IPS DF 4.7 (cell line): Measurements from ENCODE around the gene ABLIM1.

ENCODE experiments used
- DNase-seq: peaks from one replicate; pipeline ENCODE4 v3.0.0-alpha.2; 2013; ENCODE audit warnings: low spot score; ENCODE audit errors: extremely low read depth

ABLIM1 gene

DNA sequence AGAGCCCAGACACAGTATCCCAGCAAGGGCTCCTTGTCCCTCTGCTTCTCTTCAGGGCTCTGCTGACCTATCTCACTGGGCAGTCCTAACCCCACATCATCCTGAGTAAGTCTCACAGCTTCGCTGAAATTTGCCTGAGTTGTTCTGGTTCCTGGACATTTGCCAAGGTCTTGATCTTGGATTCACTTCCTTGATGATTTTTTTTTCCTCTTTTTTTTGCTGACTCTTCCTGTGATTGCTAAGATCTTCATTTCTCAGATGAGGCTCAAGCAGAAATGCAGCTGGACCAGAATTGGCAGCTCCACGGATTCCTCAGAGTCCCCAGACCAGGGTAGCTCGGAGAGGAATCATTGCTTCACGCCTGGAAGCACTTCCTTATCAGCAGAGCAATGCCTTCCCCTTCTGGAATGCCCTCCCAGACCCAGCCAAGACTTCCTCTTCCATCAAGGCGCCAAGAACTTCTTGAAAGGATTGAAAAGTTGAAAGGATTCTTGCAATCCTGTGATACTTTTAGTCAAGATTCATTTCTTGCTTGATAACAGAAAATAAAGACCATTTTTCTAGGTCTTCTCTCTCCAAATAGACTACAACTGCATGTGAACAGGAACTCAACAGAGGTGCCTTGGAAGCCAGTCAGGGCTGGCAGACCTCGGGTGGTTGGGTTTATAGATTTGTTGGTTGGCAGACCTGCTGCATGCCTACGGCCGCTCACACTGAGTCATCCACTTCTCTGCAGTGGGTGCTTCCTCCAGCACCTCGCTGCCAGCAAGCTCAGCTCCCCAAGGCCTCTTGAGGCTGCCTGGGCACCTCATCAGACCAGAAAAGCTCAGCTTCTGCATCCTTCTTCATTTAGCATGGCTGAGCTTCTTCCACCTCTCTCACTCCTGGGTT lies 244.9 kb downstream of the ABLIM1 start:
- DNase-seq, result no peak

DNA sequence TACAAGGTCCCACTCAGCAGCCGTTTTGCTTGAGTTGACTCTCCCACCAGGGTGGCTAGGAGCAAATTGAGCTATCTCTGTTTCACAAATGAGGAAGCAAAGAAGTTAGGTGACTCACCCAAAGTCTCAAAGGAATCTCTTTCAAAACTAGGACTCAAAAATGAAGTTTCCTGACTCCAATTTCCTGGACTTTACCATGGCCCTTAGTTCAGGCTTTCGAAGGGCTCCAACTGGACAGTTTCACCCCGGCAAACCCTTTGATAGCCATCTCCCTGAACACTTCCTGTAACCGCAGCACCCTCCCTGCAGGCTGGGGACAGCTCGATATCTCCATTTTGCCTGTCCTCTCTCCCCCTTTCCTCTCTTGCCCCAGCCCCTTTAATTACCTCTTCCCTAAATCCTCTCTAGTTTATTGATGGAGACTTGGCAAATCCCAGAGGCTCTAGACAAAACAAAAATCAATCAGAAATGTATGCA lies 249.1 kb downstream of the ABLIM1 start:
- no peak for DNase-seq

DNA sequence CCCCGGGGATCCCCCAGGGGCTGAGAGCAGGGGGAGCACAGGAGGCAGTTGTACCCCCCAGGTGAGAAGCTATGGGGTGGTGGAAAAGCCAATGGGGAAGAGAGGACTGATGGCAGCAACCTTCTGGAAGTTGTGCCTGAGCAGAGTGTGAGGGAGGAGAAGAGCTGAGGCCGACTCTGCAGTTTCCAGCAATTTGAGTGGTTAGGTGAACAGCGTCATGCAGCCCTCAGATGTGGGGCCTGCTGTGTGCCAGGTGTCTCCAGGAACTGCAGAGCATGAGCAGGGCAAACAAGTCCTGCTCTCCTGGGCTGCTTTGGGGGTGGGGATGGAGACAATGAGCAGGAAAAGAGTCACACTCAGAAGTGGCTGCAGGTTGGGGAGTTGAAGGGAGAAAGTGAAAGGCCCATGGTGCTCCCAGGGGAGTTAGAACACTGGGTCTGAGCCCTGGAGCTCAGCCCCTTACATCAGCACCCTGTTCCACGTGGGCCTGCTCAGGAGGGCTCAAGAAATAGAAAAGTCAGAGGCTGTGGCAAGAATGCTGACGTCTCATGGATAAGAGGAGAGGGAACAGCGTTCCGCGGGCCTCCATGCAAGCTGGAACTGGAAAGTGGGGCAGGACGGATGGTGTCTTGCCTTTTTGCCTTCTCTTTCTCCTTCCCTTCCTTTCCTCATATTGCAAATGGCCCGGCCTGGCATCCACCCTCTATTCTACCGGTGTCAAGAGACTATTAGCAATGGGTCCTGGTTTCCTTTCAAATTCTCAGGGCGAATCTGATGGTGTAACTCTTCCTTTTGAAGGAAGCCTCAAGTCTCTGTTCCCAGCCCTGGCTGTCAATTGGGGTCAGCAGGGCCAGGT lies 249.7 kb downstream of the ABLIM1 start:
- no peak for DNase-seq

DNA sequence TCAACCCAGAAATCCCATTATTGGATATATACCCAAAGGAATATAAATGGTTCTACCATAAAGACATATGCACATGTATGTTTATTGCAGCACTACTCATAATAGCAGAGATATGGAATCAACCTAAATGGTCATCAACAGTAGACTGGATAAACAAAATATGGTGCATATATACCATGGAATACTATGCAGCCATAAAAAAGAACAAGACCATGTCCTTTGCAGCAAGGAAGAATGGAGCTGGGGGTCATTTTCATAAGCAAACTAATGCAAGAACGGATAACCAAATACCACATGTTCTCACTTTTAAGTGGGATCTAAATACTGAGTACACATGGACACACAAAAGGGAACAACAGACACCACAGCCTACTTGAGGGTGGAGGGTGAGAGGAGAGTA lies 251.6 kb downstream of the ABLIM1 start:
- no peak for DNase-seq

DNA sequence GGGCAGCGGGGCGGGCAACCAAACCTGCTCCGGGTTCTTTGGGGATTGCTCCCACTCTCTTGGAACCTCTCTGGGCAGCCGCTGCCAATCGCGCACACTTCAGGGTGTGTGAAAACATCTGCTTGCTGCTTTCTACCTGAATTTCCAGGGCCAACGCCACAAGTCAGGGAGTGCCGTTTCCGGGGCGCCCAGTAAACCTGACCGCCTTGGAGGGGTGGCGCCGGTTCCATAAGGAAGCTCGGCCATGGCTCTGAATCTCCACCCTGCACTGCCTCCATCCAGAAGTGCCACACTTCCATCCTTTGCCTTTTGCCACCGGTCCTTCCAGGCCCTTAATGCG lies 253.1 kb downstream of the ABLIM1 start:
- no peak for DNase-seq

DNA sequence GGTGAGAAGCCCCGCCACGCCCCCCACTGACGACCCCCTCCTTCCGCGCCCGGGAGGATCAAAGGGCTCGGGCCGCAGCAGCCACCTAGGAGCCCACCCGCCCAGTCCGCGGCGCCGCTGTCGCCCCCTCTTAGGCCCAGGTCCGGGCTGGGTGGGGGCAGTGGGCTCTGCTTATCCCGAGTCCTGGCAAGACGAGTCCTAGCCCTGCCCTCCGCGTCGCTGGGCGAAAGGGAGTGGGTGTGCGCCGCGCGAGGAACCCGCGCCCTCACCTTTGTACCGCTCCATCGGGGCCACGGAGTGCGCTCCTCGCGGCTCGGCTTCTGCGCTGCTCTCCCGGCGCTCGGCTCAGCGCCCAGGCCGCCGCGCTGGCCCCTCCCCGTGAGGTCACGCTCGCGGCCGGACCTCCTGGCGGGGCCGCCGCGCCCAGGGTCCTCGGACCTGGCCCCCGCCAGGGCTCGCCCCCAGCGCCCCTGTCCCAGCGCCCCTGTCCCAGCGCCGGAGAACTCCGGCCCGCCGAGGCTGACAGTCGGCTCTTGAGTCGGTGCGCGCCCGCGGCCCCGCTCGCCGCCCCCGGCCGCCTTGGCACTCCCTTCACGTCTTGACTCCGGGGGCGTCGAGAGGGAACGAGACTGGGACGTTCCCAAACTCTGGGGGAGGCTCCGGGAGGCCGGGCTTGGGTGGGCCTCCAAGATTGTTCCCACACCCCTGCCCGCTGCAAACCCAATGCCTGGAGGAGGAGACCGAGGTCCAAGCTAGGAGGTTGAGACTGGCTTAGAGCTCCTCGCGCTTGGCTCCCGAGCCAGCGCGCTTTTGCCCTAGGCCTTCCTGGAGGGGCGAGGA lies 253.7 kb downstream of the ABLIM1 start, which contains the start of gene AFAP1L2:
TSS of gene AFAP1L2 (minus strand) at position 332 of the 840 bp plus-strand sequence. CDS start at position 285, 47 bp downstream.
- DNase-seq, result no peak

DNA sequence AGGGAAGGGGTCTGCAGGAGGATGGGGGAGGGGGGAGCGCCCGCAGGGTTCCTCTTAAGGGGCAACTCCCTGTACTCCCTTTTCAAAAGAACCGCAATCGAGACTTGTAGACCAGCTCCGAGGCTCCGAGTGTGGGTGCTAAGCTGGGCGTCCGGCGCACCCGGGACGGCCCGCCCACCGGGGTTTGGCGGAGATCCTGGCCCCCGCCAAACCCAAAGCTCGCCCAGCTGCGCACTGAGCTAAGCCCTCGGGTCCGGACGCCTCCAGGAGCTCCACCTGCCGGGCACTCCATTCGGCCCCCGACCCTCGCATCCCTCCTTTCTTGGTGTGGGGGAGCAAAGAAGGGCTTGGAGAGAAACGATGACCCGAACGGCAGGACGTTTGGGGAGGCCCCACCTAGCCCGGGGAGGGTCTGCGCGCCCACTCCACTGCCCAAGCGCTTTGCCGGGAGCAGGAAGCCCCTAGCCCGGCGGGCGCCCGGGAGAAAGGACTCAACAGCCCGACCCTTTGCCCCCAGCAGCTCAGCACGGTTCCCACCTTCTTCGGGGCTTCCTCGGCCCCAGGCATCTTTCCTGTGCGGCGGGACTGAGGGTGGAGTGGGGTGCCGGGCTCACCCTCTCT lies 254.4 kb downstream of the ABLIM1 start:
- no peak for DNase-seq

DNA sequence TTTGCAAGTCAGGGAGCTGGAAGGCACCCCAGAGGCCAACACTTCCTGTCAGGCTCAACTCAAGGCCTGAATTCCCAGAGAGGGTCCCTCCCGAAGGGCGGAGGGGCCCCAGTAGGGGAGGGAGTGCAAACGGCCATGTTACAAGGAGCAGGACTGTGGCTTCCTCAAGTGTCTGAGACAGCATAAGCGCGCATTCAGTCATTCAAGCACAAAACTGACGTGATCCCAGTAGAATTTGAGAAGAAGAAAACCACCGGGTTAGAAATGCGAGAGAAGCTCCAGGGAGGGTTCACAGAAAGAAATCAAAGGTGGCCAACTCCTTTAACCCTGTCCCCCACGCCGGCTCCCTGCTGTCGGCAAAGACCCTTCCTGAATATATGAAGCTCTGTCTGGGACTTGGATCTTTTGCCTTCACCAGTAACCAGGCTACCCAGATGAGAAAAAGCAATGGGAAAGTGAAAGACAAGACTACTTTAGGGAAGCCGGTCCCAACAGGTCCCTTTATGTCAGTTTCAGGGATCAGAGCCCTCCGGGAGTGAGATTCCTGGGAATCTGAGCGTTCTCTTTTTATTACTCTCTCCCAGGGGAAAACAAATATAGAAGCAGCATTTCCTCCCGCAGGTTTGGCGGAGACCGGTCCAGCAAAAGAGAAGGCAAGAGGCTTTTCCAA lies 255.1 kb downstream of the ABLIM1 start:
- no peak for DNase-seq

DNA sequence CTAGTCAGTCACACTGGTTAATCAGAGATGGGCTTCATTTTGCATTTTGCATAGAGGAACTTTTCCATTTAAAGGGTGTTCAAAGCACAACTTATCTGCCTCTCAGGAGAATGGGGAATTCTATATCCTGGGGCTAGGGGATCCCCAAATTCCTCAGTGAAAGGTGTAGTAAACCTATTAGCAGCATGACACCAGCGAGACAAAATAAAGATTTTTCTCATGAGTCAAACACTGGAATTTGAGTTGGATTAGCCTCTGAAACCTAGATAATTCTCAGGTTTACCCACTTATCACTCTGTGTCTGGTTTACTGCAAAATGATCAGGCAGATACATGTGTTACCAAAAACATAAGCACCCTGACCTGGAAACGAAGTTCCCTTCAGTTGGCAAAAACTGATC lies 255.8 kb downstream of the ABLIM1 start:
- no peak for DNase-seq

DNA sequence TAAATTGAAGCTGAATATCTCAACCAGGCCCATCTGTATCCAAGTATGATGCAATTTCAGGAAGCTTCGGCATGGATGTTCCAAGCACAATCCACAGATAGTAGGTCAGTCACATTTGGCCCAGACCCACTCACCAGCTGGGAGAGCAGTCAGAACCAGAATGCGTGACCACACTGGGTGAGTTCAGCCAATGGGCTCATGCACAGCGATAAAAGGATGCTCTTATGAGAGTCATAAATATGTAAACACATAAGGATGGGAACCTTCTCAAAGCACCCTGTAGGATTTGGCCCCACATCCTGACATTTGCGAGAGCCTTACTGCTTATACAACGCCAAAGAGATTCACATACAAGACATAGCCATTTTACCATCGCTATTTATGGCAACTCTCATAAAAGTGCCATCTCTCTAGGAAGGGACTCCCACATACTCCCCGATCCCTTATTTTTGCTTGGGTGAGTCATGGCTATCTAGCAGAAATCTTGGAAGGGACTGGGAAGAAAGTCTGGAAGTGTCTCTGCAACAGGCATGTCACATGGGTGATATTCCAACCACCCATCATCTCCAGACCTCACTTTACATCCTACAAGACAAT lies 256.8 kb downstream of the ABLIM1 start:
- DNase-seq, result no peak

DNA sequence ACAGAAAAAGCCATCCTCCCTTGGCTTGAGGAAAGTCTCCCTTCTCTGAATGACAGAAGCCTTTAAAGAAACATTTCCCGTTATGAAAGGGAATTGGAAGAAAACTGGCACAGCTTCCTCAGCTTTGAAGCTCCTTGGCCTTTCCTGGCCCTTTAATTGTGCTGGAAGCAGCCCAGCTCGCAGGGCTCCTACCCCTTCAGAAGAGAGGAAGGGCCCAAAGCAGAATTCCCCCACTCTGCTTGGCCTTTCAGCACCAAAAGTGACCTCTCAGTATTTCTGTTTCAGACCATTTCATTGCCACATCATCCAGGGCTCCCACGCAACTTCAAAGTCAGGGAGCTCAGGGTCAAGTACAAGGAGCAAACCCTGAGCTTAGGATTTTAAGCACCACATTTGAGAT lies 258.0 kb downstream of the ABLIM1 start:
- no peak for DNase-seq

DNA sequence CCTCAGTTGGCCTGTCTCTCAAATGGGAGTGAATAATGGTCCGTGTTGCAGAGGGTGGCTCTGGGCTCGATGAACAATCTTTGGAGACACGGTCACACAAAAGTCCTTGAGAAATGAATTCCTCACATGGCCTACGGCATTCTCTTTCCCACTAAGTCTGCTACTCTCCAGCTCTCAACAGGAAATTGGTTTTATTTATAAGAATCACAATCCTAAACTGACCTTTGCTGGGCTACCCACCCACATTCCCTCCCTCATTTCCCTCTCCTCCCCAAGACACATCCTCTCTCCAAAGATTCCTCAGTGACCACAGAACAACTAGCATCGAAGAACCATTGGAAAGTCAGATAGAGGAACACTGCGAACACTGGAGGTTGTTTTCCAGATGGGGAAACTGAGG lies 258.5 kb downstream of the ABLIM1 start:
- no peak for DNase-seq

DNA sequence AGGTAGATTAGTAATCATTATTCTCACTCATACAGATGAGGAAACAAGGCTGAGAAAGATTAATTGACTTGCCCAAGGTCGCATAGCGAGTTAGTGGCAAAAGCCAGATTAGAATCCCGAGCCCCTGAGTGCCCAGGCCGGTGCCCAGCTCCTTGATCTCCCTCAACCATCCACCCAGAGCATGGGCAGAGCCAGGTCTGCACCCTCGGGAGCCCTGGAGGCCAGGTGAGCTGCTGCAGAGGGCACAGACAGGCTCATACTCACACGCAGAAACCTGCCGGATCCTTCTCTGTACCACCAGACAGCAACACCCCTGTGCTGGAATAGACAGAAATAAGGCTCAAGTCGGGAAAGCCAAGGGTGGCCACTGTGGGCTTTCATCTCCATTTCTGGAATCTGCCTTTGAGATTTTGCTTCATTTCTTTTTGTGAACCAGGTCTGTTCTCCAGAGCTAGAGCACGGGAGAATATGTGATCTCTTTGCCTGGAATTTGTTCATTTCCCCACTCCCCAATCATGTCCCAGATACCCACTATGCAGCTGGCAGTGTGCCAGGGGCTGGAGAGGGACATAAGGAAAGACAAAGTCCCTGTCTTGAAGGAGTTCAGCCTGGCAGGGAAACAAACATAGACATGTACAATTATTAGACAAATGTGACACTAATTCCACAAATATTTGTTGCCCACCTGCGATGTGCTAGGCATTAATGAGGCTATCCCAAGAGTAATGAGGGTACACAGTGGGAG lies 259.3 kb downstream of the ABLIM1 start:
- no peak for DNase-seq

DNA sequence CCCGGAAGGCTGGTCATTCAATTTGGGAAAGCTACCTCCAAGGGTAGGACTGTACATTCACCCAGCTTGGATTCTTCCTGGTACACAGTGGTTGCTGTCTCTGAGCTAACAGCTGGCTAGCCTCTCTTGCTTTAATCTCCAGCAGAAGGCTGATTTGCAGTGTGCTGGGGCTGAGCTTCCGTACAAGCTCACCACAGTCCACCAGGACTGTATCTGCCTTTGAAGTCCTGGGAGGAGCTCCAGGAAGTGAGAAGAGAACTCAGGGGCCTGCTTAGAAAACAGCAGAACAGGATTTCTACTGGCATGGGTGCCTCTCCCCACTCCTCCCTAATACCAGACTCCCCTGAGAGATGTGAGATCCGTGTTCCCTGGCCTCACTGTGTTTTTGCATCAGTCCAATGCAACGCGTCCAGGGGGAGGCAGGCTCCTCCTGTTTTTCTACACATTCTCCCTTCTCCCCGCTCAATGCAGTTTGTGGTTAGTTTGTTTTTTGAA lies 260.4 kb downstream of the ABLIM1 start:
- no peak for DNase-seq

DNA sequence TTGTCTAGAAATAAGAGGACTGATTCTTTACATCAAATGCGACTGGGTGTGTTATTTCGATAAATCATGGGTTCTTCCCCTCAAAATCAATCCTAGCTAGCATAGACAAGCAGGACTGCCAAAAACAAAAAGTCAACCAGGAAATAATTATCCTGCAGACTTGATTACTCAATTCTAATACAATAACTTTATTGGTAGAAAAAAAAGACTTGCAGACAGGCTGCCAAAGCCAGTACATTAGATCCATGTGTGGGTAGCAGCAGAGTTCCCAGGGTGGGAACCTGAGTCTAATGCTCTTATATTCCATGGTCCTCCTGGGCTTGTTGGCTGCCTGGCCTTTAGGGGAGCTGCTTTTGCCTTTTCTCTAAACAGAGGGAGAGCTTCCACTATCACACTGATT lies 261.6 kb downstream of the ABLIM1 start:
- no peak for DNase-seq

DNA sequence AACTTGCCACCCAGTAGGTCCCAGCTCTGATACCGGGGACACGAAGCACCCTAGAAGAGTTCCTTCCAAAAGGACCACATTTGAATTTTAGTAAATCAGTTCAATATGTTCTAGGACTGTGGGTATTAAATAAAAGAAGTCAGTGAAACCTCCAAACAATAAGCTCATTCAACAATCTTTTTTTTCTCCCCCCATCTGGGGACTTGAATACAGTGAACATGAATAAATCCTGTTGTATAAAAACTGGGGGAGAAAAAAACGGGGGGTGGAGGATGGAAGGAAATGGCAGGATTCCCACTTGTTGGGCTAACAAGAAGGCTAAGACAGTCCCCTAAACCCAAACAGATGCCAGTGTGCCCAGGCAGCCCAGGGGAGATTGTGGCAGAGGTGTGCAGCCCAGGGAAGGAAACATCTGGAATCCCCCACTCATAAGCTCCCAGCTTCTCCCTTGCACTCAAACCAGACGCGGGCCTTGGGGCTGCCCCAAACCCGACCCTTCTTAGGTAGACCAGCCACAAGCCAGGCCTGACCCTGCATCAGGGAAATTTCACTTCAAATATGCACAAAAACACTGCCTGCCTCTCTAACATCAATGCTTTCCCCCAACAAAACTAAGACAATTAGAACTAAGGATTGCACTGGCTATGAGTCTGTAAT lies 262.6 kb downstream of the ABLIM1 start:
- no peak for DNase-seq

DNA sequence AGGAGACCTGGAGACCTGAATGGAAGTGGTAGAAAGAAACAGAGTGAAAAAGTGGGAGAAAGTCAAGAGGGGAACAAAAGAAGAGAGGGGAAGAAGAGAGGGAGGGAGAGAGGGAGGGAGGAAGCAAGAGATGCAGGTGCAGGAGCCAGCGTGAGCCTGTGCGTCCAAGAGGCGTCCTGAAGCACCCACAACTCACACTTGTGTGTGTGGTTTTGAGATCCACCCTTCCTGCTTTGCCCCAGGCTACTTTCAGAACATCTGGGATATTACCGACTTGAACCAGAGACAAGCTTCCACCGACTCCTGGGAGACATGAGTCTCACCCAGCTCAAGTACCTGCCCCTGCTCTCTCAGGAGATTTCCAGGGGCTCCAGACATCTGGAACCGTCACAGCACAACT lies 263.5 kb downstream of the ABLIM1 start:
- DNase-seq, result no peak

DNA sequence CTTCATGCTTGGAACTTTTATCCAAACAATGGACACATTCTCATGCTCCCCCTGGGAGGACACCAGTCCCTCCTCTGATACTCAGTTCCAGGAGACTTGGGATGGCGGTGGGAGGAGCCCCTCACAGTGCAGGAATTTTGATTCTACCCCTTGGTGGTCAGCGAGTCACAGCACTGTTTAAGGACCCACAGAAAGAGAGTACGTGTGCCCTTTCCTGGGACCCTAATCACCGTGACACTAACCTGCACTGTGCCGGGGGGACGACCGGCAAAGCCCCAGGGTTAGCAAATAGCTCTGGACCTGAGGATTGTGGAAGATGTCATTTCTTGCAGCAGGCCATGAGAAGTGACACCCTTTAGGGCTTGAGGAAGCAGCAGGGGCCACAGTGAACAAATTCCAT lies 264.2 kb downstream of the ABLIM1 start:
- DNase-seq, result no peak

DNA sequence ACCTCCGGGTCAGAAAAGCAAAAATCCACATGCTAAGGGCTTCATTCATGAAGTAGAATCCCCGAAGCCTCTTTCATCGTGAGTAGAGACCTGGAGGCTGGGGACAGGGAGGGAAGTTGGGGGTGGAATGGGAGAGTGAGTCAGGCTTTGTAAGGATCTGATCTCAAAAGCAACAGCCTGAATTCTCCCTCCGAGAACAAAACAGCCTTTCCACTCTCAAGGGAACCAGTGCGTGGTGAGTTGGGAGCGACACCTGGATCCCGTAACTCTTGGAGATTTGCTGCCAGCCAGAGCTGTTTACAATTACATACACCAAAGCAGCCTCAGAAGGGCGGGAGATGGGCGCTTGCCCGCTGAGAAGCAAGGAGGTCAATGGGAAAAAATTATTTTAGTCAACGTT lies 264.6 kb downstream of the ABLIM1 start:
- DNase-seq, result no peak
